Glomerular visceral epithelial cell (primary cell): ENCODE measurements around the gene LRP11.
"Not testable (repeated sequence)": the region's sequence is repeated elsewhere in the genome, so short reads cannot be mapped to it uniquely, and the experiment has no call there.

ENCODE experiments used
- DNase-seq: peaks from one replicate; pipeline ENCODE4 v3.0.0-alpha.2; 2016; ENCODE audit errors: extremely low spot score

Gene LRP11, protein sequence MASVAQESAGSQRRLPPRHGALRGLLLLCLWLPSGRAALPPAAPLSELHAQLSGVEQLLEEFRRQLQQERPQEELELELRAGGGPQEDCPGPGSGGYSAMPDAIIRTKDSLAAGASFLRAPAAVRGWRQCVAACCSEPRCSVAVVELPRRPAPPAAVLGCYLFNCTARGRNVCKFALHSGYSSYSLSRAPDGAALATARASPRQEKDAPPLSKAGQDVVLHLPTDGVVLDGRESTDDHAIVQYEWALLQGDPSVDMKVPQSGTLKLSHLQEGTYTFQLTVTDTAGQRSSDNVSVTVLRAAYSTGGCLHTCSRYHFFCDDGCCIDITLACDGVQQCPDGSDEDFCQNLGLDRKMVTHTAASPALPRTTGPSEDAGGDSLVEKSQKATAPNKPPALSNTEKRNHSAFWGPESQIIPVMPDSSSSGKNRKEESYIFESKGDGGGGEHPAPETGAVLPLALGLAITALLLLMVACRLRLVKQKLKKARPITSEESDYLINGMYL

DNA sequence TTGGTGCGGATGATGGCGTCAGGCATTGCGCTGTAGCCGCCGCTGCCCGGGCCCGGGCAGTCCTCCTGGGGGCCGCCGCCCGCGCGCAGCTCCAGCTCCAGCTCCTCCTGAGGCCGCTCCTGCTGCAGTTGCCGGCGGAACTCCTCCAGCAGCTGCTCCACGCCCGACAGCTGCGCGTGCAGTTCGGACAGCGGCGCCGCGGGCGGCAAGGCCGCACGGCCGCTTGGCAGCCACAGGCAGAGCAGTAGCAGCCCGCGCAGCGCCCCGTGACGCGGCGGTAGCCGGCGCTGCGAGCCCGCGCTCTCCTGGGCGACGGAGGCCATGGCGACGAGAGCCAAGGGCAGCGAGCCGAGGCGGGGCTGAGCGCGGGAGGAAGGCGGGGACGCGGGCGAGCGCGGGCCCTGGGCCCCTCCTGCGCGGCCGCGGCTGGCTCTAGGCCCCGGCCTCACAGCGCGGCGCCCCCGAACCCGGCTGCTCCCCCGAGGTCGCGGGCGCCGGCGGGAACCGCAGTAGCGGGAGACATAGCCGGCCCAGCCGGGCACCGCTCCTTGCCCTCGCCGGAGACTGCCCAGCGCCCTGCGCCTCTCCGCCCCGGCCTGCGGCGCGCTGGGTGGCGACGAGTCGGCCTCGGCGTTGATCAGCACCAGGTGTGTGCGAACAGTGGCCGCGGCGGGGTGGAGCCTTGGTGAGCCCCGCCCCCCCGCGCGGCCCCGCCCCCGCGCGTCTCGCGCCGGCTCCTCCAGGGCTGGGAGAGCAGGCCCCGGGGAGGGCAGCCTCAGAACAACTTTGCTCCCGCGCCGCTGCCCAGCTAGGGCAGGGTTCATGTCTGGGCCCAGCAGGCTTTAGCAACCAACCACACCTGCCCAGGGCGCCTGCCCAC lies at the start of gene LRP11:
TSS of gene LRP11 (minus strand) at position 662 of the 880 bp plus-strand sequence. CDS start at position 323, 339 bp downstream.
- DNase-seq = peak; percentile 92

DNA sequence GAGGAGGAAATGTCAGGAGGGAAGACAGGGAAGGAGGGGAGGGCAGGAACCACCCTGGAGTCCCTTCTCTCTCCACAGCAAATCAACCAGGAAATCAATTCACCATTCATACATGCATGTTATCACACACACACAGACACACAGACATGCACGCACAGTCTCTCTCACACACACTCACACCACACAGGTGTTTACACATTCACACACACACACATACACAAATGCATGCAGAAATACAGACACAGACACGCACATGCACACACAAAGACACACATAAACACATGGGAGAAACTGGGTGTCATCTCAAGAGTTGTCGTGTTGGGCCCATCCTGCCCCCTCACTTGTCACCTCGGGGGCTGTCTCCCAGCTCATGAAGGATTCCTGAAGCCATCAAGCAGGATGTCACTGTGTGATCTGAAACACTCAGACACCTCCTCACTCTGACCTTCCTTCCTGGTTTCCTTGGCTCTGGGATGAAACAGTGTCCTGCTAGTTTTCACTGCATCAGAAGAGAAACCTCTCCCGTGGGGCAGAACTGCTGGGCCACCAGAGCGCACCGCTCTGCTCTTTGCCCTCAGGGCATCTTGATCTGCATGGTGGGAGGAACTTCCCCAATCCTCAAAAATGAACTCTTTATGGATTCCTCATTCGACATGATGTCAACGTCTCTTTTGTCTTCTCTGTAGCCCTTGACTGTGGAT lies 49.5 kb upstream of the LRP11 start:
- no peak for DNase-seq

DNA sequence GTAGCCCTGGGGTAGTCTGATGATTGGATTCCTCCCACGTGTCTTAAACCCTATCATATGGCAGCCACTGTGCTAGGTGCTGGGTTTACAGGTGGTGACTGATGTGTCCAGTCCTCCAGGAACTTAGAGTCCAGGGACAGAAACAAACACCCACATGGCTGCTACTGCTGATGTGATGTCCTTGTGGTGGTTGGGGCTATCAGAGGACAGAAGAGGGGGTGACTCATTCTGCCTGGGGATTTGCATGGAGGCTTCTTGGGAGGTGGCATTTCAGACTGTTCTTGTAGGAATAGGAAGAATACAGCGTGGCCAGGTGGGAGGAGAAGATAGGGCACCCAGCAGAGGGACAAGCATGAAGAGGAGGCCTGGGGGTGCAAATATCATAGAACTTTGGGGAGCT lies 48.9 kb upstream of the LRP11 start:
- DNase-seq = no peak

DNA sequence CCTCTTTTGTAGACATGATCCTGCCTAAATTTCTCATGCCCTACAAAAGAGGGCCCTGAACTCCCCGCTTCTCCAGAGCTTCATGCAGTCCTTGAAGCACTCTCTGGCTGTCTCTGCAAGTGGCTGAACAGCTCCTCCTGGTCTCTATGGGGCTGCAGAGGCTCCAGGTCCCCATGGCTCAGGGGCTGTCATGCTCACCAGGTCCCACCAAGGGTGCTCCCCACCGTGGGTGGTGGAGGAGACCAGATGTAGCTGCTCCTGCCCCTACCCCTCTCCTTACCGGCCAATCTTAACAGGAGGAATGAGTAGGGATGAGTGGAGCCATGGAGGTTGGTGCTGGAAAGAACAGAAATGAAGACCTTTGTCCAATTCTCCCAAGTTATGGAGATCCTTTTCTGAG lies 48.5 kb upstream of the LRP11 start:
- not testable (repeated sequence) for DNase-seq

DNA sequence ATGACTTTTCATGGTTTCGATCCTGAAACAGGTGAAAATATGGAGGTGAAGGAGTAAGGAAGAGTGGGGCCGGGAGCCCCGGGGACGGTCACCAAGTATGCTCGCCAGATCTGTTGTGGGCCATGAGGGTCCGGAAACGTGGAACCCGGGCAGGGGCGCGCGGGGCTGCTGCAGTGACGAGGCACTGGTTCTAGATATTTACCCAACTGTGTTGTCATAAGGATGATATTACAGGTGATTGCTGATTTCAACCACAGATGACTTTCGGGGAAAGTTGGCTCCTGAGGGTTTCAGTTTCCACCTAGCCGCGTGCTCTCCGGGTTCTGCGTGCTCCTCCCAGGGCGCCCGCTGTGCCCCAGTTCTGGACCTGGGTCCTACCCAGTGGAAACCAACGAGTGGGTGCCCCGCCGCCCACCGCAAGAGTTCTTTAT lies 46.6 kb upstream of the LRP11 start:
- no peak for DNase-seq

DNA sequence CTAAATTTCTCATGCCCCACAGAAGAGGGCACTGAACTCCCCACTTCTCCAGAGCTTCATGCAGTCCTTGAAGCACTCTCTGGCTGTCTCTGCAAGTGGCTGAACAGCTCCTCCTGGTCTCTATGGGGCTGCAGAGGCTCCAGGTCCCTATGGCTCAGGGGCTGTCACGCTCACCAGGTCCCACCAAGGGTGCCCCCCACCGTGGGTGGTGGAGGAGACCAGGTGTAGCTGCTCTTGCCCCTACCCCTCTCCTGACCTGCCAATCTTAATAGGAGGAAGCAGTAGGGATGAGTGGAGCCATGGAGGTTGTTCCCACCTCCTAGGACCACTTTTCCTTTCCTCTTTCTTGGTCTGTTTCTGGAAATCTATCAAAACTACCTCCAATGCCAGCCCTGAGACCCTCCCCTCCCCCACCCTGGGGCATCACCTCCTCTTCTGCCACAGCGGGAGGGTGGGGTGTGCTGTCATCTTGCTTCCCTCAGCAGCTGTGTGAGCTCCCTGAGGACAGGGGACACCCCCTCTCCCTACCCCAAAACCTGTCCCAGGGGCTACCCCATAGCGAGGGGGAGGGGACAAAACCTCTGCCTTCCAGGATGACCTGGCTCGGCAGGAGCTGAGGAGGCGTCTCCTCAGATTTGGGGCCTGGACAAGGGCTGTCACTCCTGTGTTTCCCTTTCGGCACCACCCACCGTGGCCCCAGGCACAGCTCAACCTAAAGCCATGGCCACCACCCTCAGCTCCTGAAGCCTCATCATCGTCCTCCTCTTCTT lies 45.7 kb upstream of the LRP11 start:
- no peak for DNase-seq

DNA sequence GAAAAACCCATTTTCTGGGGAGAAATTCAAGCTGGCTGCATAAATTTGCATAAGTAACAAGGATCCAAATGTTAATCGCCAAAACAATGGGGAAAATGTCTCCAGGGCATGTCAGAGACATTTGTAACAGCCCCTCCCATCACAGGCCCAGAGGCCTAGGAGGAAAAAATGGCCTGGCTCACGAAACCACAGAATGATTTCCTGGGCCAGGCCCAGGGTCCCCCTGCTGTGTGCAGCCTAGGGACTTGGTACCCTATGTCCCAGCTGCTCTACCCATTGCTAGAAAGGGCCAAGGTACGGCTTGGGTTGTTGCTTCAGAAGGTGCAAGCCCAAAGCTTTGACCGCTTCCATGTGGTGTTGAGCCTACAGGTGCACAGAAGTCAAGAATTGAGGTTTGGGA lies 44.3 kb upstream of the LRP11 start:
- DNase-seq = not testable (repeated sequence)

DNA sequence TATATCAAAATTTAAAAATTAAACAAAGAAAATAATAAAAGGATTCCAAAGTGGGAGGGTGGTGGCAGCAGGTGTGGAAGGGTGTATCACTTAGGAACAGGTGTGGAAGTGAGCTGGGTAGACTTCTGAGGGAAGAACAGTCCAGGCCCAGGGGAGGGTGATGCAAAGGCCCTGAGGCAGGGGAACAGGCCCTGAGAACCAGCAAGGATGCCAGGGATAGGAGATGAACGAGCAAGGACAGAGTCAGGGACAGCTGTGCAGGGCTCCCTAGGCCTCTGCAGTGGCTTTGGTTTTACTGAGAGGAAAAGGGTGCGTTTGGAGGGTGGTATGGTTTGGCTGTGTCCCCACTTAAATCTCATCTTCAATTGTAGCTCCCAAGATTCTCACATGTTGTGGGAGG lies 43.2 kb upstream of the LRP11 start:
- no peak for DNase-seq

DNA sequence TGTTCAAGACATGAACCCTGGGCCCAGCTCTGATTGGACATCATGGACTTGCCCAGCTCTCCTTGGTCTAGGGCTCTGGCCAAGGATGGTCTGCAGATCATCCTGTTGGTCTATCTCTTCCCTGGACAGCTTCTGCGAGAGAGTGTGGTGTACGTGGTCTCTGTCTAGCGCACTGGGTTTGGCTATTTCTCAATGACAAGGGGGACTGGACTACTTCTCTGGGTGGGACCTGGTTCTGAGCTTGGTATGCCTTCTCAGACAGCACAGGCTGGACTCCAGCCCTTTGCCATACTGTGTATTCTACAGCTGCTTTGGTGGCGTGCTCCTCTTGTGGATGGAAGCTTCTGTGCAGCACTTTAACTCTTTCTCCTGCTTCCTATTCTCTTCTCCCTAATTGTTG lies 42.2 kb upstream of the LRP11 start:
- DNase-seq = no peak

DNA sequence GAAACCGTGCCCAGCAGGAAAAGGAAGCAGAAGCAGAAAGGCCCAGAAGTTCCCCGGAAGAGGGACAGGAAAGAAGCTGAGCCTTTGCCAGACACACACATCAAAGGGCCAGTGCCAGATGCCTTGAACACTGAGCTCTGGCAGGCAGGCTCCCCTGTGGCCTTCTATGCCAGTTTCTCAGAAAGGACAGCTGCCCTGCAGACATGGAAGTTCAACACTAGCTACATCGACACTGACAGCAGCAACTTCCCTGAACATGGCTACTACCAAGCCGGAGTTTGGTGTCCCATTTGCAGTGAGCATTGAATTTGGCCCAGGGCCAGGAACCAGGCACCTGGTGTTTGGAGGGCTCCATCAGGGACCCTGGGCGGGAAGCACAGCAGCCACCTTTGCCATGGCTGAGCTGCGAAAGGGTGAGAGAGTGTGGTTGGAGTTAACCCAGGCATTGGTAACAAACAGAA lies 41.8 kb upstream of the LRP11 start:
- DNase-seq = no peak

DNA sequence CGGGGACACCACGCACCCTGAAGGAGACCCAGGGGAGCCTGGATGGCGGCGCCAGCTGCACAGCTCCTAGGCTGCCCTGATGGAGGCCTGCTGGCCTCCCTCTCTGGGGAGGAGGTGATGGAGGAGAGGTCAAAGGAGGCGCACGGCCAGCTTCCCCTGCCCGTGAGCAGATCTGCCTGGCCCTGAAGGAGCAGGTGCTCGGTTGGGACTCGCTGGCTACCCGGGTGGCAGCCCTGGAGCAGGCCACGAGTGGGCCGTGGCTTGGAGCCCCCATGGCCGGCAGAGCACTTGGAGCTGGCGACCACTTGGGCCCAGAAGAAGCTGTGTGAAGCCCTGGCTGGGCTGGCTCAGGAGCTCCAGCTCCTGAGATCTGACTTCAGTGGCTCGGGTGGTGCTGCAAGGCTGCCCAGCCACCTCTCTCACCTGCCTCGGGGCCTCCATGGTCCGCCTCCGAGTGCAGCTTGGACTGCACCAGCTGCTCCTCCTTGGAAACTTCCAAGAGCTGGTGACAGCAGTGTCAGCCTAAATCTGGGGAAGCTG lies 41.3 kb upstream of the LRP11 start:
- DNase-seq = no peak

DNA sequence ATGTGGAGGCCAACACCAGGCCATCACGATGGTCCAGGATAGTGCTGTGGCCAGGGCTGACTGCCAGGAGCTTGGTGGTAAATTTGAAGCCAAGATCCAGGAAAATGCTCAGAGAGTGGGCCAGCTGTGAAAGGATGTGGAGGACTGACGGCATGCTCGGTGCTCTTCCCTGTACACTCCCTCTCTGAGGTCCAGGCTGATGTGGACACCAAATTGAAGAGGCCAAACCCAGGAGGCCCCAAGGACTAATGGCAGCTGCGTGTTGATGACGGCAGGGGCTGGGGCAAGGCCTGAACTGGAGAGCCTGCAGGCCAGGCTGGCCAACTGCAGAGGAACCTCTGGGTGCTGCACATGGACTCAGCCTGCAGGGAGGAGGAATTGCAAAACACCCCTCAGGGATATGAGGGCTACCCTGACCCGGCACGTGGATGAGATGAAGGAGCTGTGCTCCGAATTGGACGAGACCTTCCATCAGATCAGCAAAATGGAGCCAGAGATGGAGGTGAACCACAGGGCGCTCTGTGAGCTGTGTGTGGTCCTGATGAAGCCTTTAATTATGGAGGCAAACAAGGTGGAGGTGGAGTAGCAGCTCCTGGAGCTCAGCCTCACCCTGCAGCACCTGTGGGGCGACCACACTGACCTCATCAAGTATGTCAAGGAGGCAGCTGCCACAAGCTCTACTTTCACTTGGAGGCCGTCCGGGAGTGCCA lies 40.7 kb upstream of the LRP11 start:
- no peak for DNase-seq

DNA sequence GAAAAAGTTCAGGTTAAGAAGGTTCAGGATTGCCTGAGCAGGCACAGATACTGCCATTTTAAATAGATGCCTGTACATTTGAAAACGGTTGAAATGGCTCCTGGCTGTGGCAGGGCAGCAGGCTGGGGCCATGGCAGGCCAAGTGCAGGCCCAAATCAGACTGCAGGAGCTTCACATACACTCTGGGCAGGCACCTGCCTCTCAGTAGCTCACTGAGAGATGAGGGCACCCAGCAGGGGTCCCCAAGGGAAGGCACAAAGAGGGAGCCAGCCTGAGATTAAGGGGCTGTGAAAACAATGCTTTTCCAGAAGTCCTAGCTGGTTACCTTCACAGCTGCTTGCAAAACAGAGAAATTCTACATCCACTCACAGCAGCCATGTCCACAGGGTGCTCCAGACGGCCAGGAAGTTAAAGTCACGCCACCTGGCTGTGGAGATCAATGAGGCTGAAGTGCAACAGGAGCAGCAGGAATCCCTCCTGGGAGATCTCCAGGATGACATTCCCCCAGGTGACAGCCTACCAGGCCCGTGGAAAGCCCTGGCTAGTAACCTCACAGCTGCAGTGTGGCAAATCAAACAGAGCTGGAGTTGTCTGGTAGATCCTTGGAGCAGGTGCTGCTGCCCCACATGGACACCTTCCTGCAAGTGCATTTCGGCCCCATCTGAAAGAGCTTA lies 39.9 kb upstream of the LRP11 start:
- DNase-seq = no peak

DNA sequence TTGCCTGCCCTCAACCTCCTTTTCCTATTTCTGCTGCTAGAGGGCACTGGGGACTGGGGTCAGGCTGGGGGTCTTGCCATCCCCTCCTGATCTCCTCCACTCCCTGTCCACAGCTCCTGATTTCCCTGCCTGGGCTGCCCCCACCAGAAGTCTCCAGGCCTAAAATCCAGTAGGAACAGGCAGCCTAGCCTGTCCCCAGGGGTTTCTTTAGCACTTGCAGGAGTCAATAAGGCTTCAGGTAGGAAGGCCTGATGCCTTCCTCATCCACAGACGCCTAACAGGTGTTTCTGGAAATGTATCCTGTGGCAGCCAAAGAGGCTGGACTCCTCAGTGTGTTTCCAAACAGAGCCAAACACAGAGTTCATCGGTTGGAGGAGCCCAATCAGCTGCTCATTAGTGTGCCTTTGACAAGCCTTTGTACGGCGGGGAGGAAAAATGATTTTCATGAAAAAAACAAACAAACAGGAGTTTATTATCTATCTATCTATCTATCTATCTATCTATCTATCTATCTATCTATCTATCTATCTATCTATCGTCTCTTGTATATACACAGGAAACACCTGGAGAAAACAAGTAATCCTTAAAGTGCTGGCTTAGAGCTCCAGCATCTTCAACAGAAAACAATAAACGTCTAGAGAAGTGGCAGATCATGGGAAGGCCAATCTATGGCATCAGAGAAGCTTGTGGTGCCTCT lies 37.4 kb upstream of the LRP11 start:
- no peak for DNase-seq

DNA sequence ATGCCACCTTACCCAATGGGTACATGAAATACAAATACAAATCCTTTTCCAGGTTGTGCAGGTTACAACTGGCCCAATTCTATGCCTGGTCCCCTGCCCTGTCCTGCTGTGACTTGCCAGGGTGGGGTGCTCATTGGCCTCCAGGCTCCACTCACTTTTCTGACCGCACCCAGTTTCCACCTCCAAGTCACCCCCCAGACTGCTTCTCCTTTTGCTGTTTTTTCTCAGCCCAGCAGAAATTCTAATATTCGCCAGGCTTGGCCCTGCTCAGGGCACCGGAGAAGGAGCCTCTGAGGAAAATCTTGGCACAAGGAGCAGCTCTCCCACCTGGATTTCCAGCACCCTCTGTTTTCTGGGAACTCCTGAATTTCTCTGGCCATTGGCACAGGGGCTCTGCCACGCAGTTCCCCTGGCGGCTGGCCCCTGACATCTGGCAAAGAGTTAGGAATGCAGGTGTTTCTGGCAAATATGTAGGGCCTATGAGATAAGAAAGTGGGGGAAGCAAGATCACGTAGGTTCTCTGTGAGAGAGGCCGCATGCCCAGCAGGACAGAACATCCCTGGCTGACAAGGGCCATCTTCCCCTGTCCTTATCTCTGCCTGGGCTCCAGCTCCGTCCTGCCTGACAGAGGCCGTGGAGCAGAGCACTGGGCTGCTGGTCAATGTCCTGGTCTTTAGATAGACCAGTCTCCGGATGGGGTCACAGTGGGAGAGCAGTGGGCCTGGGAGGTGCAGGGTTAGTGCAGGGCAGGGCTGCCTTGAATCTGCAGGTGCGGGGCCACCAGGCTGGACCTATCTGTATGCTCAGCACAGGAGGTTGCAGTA lies 36.7 kb upstream of the LRP11 start:
- no peak for DNase-seq

DNA sequence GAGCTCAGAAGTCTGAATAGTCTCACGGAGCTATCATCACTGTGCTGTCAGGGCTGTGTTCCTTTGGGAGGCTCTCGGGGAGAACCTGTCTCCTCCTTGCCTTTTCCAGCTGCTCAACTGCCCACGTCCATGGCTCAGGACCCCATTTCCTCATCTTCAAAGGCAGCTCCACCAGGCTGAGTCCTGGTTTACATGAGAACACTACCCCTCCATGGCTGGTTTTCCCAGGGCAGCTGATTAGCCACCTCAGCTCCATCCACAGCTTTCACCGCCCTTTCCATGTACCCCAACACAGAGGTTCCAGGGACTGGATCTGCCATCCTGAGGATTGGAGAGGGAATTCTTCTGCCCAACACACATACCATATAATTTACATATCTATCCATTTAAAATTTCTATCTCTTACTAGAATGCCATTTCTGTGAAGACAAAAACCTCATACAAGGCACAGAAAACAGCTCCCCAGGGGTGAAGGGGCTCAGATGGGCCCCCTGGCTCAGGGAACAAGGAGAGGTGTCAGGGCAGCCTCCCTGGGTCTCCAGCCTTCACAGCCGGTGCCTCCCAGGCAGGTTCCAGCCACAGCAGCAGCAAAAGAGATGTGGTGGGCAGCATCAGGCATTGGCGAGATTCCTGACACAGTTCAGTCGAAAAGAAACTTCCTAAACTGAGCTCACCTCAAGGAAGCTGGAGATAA lies 35.9 kb upstream of the LRP11 start:
- no peak for DNase-seq

DNA sequence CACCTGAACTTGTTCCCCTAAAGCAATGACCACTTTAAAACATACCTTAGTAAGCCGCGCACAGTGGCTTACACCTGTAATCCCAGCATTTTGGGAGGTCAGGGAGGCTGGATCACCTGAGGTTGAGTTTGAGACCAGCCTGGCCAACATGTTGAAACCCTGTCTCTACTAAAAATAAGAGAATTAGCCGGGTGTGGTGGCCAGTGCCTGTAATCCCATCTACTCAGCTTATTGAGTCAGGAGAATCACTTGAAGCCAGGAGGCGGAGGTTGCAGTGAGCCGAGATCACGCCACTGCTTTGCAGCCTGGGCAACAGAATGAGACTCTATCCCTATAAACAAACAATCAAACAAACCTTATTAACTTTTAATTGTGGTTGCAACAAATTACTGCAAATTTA lies 35.3 kb upstream of the LRP11 start:
- DNase-seq = no peak

DNA sequence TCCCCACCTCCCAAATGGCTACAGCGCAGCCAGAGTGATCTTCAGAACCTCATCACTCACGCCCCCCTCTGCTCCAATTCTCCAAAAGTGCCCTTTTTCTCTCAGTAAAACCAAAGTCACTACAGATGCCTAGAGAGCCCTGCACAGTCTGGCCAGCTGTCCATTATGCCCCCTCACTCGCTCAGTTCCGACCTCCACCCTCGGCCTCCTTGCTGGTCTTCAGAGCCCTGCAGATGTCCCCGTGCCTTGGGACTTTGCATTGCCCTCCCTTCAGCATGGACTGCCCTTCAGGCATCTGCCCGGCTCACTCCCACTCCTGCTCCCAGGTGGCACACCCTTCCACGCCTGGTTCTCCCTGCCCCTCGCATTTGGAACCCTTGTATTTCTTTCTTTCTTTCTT lies 34.8 kb upstream of the LRP11 start:
- no peak for DNase-seq
